Small intestine (tissue), 7 donors: ENCODE results near the gene CD84. TPM values are rescaled to one million over a fixed set of nuclear protein-coding genes. Genes with fewer than 3 reads are reported as not detected.
"Not testable (repeated sequence)": the region's sequence is repeated elsewhere in the genome, so short reads cannot be mapped to it uniquely, and the experiment has no call there.

Experiments used
- DNase-seq, 2 donors: peaks; one replicate each; pipeline versions ENCODE4 v3.0.0 to v3.0.0-alpha.2; 2013
- FAIRE-seq: peaks from 2 replicates; lab custom pipeline; 2012; peaks lifted over from hg19 to GRCh38; lab: Jason Lieb, UNC
- H3K27ac ChIP-seq, 3 donors: one replicate each; pipeline ENCODE4 v1.5.1; 2013; ENCODE audit warnings: low read length in 2 of 3, mild to moderate bottlenecking in 2 of 3, control low read depth in 1 of 3, inconsistent platforms in 1 of 3, low read depth in 1 of 3, moderate library complexity in 1 of 3
- H3K27me3 ChIP-seq, 3 donors: one replicate each; pipeline ENCODE4 v1.6.1; 2013; ENCODE audit warnings: low read length in 3 of 3, inconsistent platforms in 1 of 3; ENCODE audit not compliant: control insufficient read depth in 3 of 3, insufficient read depth in 3 of 3
- H3K36me3 ChIP-seq, 3 donors: one replicate each; pipeline ENCODE4 v1.6.1; 2013; ENCODE audit warnings: low read length in 3 of 3, inconsistent platforms in 1 of 3, low read depth in 1 of 3, mild to moderate bottlenecking in 1 of 3, moderate library complexity in 1 of 3; ENCODE audit not compliant: control insufficient read depth in 3 of 3, insufficient read depth in 2 of 3
- H3K4me1 ChIP-seq, 3 donors: one replicate each; pipeline ENCODE4 v1.6.1; 2013; ENCODE audit warnings: low read length in 2 of 3, inconsistent platforms in 1 of 3, low read depth in 1 of 3, mild to moderate bottlenecking in 1 of 3, moderate library complexity in 1 of 3; ENCODE audit not compliant: control insufficient read depth in 3 of 3, insufficient read depth in 2 of 3
- H3K4me3 ChIP-seq, 3 donors: one replicate each; pipeline ENCODE4 v1.5.1; 2013; ENCODE audit warnings: low read length in 3 of 3, control low read depth in 1 of 3, inconsistent platforms in 1 of 3, low read depth in 1 of 3, mild to moderate bottlenecking in 1 of 3, moderate library complexity in 1 of 3
- H3K9me3 ChIP-seq, 2 donors: one replicate each; pipeline ENCODE4 v1.6.1; 2013; ENCODE audit warnings: low read depth in 1 of 2, low read length in 1 of 2; ENCODE audit not compliant: control insufficient read depth in 2 of 2, insufficient read depth in 1 of 2
- WGBS, 3 donors: extraction: QIAGEN DNeasy Blood & Tissue Kit; methylation state at CpG; one replicate each; pipeline ENCODE4 v1.1.7; 2013; 5-methylcytosine and 5-hydroxymethylcytosine counted together
- polyA plus RNA-seq, 4 donors: library from polyadenylated mRNA; stranded (reverse) in 3 of 4; unstranded in 1 of 4; fragments of 200-250 nt in 3 of 4; fragments of 120-200 nt in 1 of 4; gene quantifications; one replicate each; pipeline versions ENCODE4 v1.2.1 to v1.2.3, GENCODE V29; 2013
- donor health status: healthy with polysubstance abuse.
- donor health status: control.
- donor health status: control.
- donor health status: Bipolar disorder and iron deficiency.
- donor health status: healthy.

CD84 gene
- polyA plus RNA-seq, 4 donors = 0.22 to 1.5 (median 0.60) TPM

DNA sequence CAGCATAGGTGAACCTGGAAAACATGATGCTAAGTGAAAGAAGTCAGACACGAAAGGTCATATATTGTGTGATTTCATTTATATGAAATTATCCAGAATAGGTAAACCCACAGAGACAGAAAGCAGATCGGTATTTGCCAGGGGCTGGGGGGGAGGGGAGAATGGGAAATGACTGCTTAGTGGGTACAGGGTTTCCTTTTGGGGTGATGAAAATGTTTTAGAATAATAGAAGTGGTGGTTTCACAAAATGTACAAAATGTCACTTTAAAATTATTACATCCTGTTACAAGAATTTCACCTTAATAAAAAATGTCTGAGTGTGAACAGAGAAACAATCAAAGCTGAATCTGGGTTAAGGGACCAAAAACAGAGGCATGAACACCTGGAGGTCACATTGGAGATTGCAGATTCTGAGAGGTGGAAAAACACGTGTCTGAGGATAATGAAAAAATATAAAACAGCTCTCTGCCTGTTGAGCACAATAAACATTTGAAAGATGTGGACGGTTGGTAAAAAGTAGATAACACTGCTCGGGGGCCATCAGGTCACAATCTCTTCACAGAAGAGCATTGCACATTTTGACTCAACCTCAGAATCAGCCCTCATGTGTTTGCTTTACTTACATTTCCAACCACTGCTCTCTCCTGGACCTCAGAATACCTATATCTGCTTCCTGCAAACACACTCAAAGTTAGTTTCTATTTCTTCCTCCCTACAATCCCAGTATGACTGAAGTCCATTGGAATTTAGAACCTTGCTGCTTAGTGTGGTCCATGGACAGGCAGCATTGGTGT is 59.5 kb downstream of the CD84 start:
- WGBS, 3 donors = 26 to 30% (median 30%) methylated on average over 5 of the region's 5 CpGs
- DNase-seq = peak; percentile 72 to 77
- Histone ChIP-seq H3K27me3 (no peaks in the 10 kb centered on the region), H3K9me3 (no peaks in the 10 kb centered on the region), H3K4me3 (no peak overlapping the region), H3K36me3 (peaks cover 0 to 2% (median 0%) of the 10 kb centered on the region in 3 donors), H3K27ac (peak overlapping the region in 2 of 3 donors; percentile 73 to 79), H3K4me1 (no peaks in the 10 kb centered on the region)
- FAIRE-seq = no peak

GRCh38 chr1:160517519-160517918 is 61.8 kb downstream of the CD84 start:
- H3K9me3 ChIP-seq, H3K27me3 ChIP-seq, H3K36me3 ChIP-seq, DNase-seq, H3K4me1 ChIP-seq, H3K27ac ChIP-seq, FAIRE-seq, H3K4me3 ChIP-seq: not testable (repeated sequence)
- whole genome bisulfite sequencing, 3 donors = 50 to 74% (median 52%) methylated on average over 2 of the region's 2 CpGs

DNA sequence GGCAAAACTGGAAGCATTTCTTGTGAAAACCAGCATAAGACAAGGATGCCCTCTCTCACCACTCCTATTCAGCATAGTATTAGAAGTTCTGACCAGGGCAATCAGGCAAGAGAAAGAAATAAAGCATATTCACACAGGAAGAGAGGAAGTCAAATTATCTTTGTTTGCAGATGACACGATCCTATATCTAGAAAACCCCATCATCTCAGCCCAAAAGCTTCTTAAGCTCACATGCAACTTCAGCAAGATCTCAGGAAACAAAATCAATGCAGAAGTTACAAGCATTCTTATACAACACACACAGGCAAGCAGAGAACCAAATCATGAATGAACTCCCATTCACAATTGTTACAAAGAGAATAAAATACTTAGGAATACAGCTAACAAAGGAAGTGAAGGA is 63.4 kb downstream of the CD84 start:
- DNase-seq, H3K27me3 ChIP-seq, H3K36me3 ChIP-seq, H3K27ac ChIP-seq, H3K9me3 ChIP-seq, FAIRE-seq, H3K4me3 ChIP-seq, H3K4me1 ChIP-seq: not testable (repeated sequence)
- WGBS, 3 donors = 56 to 83% (median 60%) methylated on average over 1 of the region's 1 CpG

- 94 to 95% (median 94%) methylated on average over 2 of the region's 2 CpGs for WGBS, 3 donors
- Histone ChIP-seq H3K9me3 (peaks cover 0 to 4% of the 10 kb centered on the region in 2 donors), H3K27me3 (no peaks in the 10 kb centered on the region), H3K27ac (no peak overlapping the region), H3K36me3 (no peaks in the 10 kb centered on the region), H3K4me3 (no peak overlapping the region), H3K4me1 (no peaks in the 10 kb centered on the region)
- DNase-seq (no peak), FAIRE-seq (no peak)
Measured at GRCh38 chr1:160504651-160505050, 74.6 kb downstream of the CD84 start.

- 81 to 86% (median 82%) methylated on average over 6 of the region's 6 CpGs for WGBS, 3 donors
- Histone ChIP-seq H3K4me3 (no peak overlapping the region), H3K27me3 (no peaks in the 10 kb centered on the region), H3K36me3 (no peaks in the 10 kb centered on the region), H3K27ac (no peak overlapping the region), H3K9me3 (peaks cover 0 to 7% of the 10 kb centered on the region in 2 donors), H3K4me1 (no peaks in the 10 kb centered on the region)
- DNase-seq (no peak), FAIRE-seq (no peak)
Measured at GRCh38 chr1:160503087-160503486, 76.2 kb downstream of the CD84 start.

DNA sequence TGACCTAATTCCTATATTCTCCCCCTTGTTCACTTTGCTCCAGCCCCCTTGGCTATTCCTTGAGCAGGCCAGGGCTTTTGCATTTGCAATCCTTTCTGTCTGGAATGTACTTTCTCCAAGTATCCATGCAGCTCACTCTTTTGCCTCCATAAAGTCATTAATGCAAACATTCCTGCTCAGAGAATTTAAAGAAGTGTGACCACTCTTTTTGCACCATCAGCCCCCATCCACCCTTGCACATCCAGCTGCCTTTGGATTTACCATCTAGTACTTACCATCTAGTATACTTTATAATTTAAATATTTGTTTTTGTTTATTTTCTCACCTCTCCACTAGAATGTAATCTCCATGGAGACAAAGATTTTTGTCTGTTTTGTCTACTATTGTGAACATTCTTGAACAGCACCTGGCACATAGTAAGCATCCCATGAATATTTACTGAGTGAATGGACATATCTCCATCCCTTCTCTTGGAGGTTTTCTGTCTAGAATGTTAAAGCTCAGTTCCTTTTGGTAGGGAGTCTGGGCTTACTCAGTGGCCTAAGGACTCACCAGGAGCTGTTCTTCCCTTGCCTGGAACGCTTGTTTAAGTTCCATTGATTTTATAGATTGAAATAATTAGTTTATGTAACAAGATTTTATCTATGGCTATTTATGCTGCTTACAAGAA is 78.8 kb downstream of the CD84 start:
- Histone ChIP-seq H3K9me3 (peaks cover 0 to 6% of the 10 kb centered on the region in 2 donors), H3K27ac (no peak overlapping the region), H3K4me3 (no peak overlapping the region), H3K27me3 (no peaks in the 10 kb centered on the region), H3K4me1 (no peaks in the 10 kb centered on the region), H3K36me3 (no peaks in the 10 kb centered on the region)
- FAIRE-seq = no peak
- DNase-seq = no peak
- WGBS, 3 donors = 63 to 82% (median 78%) methylated on average over 1 of the region's 1 CpG

- no peak for FAIRE-seq
- peaks cover 0 to 3% of the 10 kb centered on the region in 2 donors for H3K9me3 ChIP-seq
- H3K36me3 ChIP-seq = no peaks in the 10 kb centered on the region
- H3K4me1 ChIP-seq = no peaks in the 10 kb centered on the region
- no peaks in the 10 kb centered on the region for H3K27me3 ChIP-seq
- H3K4me3 ChIP-seq = no peak overlapping the region
- no peak for DNase-seq
- WGBS, 3 donors = 88 to 97% (median 91%) methylated on average over 1 of the region's 1 CpG
- no peak overlapping the region for H3K27ac ChIP-seq
Measured at GRCh38 chr1:160499631-160500030, 79.7 kb downstream of the CD84 start.

DNA sequence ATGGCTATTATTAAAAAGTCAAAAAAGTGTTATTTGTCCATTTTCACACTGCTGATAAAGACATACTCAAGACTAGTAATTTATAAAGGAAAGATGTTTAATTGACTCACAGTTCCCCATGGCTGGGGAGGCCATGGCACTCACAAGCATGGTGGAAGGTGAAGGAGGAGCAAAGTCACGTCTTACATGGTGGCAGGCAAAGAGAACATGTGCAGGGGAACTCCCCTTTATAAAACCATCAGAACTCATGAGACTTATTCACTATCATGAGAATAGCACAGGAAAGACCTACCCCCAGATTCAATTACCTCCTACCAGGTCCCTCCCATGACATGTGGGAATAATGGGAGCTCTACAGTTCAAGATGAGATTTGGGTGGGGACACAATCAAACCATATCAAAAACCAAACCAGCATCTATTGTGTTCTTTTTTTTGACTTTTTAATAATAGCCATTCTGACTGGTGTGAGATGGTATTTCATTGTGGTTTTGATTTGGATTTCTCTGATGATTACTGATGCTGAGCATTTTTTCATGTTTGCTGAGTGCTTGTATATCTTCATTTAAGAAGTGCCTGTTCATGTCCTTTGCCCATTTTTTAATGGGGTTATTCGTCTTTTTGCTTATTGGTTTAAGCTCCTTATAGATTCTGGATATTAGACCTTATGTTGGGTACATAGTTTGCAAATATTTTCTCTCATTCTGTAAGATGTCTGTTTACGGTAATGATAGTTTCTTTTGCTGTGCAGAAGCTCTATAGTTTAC is 80.8 kb downstream of the CD84 start:
- not testable (repeated sequence) for H3K27ac ChIP-seq, DNase-seq, H3K4me3 ChIP-seq, H3K4me1 ChIP-seq, H3K36me3 ChIP-seq, H3K9me3 ChIP-seq, FAIRE-seq, H3K27me3 ChIP-seq
- WGBS, 3 donors = 76 to 97% (median 97%) methylated on average over 3 of the region's 3 CpGs
